Fibroblast of the aortic adventitia (primary cell): ENCODE measurements around the gene PPFIA3. TPM values are rescaled to one million over a fixed set of nuclear protein-coding genes. Genes with fewer than 3 reads are reported as not detected.

Source experiments
- DNase-seq: peaks from one replicate; pipeline ENCODE4 v3.0.0-alpha.2; 2010; ENCODE audit warnings: low read depth
- H3K4me3 ChIP-seq: 2 replicates; pipeline ENCODE4 v1.5.1; 2011; ENCODE audit warnings: low read depth, mild to moderate bottlenecking, control low read depth, low read length, moderate library complexity
- total RNA-seq: library from RNA; depleted of rRNA; stranded (reverse); fragments of >200 nt; gene quantifications from 2 replicates; pipeline ENCODE4 v1.2.3, GENCODE V29; 2012; ENCODE audit warnings: low replicate concordance
- TF ChIP-seq, protein P1 (sequence below): IDR thresholded peaks from 2 replicates; pipeline ENCODE4 v1.5.1; 2011; ENCODE audit warnings: mild to moderate bottlenecking, low read length, control low read depth, inconsistent platforms; ENCODE audit not compliant: insufficient read depth

PPFIA3 gene
- total RNA-seq, 1 donor = 0.99 TPM

DNA sequence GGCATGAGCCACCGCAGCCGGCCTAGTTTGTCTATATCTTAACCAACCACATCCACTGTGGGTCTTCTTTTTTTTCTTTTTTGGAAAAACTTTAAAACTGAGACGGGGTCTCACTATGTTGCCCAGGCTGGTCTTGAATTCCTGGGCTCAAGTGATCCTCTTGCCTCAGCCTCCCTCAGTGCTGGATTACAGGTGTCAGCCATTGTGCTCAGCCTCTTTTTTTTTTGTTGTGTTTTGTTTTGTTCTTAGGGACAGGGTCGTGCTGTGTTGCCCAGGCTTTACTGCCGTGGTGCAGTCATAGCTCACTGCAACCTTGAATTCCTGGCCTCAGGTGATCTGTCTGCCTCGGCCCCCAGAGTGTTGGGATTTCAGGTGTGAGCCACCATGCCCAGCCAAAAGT lies 26.7 kb upstream of the PPFIA3 start:
- TF ChIP-seq, protein P1, sequence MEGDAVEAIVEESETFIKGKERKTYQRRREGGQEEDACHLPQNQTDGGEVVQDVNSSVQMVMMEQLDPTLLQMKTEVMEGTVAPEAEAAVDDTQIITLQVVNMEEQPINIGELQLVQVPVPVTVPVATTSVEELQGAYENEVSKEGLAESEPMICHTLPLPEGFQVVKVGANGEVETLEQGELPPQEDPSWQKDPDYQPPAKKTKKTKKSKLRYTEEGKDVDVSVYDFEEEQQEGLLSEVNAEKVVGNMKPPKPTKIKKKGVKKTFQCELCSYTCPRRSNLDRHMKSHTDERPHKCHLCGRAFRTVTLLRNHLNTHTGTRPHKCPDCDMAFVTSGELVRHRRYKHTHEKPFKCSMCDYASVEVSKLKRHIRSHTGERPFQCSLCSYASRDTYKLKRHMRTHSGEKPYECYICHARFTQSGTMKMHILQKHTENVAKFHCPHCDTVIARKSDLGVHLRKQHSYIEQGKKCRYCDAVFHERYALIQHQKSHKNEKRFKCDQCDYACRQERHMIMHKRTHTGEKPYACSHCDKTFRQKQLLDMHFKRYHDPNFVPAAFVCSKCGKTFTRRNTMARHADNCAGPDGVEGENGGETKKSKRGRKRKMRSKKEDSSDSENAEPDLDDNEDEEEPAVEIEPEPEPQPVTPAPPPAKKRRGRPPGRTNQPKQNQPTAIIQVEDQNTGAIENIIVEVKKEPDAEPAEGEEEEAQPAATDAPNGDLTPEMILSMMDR = no peak
- no peak overlapping the region for H3K4me3 ChIP-seq
- no peak for DNase-seq

DNA sequence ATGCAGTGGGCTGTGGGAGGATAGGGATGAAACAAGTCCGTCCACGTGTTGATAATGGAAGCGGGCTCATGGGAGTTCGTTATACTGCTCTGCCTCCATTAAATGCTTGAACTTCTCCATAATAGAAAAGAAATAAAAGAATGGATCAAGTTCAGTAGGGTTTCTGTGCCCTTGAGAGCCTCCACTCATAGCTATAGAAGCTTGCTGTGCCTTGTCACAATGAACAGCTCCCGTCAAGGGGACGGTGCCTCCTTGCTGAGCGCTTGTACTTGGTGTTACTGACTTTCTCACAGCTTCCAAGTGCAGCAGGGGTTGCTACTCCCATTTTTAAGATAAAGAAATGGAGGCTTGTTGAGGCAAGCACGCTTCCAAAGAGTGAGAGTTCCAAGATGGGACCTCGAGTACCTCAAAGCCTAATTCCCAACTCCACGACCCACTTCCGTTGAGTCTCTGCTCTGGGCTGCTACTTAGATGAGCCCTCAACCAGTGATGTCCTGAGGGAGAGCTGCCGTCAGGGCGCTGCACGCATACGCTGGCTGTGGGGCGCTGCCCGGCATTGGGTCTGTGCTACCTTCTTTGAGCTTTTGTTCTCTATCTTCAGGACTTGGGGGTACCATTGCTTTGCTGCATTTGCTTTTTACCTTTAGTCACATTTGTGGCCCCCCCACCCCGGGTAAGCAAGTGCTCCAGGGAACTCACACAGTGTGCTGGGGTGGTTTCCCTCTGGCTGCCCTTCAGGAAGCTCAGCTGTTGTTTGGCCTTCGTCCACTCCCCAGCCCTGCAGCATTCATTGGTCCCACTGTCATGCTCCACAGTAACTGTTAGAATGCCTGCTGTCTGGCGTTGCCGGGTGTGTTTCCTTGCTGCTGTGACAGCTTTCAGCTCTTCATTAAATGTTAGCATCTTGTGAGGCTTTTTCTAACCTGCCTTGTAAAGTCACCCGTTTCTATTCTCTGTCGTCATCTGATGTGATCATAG lies 24.6 kb upstream of the PPFIA3 start:
- no peak overlapping the region for H3K4me3 ChIP-seq
- TF ChIP-seq, protein P1 = no peak
- DNase-seq = peak; percentile 28

DNA sequence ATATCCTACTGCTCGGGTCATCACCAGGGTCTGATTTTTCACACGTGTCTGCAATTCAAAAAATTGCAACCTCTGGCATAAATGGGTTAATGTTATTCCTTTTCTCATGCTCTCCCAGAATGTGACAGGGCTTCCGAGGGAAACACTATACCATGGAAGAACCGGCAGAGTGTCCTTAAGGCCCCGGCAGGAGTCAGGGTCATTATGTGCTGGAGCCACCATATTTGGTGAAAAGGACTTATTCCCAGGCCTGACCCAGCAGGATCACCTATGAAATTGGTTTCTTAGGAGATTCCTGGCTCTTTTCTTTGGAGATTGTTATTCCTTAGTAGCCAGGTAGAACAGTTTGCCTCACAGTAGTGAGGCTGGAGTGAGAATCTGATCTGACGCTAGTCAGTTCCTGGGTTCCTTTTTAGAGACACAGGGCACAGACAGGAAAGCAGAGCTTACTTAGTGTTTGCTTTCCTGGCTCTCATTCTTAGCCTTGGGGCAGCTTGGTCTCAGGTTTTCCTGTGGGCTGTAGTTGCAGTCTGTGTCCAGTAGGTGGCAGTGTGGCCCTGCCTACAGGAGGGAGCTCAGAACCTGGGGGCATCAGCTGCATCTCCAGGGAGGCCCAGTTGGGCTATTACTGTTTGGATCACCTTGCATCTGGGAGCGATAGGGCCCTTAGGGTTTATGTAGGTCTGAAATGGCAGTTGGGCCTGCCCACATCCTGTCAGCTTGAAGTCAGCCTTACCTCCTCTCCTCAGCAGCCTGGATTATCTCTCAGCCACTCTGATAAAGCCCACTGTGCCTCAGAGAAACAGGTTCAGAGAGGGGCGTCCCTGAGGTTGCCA lies 21.7 kb upstream of the PPFIA3 start:
- TF ChIP-seq, protein P1 = peak; percentile 99
- DNase-seq = peak; percentile 80
- H3K4me3 ChIP-seq = no peak overlapping the region

DNA sequence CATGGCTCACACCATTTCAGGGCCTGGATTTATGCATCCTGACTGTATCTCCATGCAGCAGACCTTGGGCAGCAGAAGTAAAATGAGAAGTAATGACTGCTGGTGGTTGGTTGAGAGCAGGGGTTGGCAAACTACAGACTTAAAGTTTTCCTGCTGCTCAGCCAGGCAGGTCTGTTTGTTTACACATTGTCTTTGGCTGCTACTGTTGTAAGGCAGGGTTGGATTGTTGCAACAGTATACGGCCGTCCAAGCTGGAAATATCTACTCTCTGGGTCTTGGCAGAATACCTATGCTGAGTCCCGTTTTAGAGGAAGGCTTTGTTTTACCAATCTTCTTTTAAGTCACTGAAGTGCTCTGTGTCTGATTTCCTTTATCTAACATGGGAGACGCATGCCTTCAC lies 20.5 kb upstream of the PPFIA3 start:
- TF ChIP-seq, protein P1 = no peak
- H3K4me3 ChIP-seq = no peak overlapping the region
- DNase-seq = no peak

DNA sequence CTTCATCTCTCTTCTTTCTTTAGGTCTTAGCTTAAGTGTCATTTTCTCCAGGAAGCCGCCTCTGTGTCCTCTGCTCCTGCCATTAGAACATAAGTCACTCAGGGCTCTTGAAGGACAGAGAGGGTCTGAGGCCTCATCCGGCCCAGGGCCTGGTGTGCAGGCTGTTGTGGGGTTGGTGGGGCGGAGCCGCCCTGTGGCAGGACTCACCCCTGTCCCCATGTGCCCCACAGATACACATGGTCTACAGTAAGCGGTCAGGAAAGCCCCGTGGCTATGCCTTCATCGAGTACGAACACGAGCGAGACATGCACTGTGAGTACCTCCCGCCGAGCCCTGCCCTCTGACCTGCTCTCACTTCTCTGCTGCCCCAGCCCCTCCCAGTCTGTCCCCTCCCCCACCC lies 18.2 kb upstream of the PPFIA3 start:
- TF ChIP-seq, protein P1 = no peak
- DNase-seq = no peak
- H3K4me3 ChIP-seq = no peak overlapping the region

DNA sequence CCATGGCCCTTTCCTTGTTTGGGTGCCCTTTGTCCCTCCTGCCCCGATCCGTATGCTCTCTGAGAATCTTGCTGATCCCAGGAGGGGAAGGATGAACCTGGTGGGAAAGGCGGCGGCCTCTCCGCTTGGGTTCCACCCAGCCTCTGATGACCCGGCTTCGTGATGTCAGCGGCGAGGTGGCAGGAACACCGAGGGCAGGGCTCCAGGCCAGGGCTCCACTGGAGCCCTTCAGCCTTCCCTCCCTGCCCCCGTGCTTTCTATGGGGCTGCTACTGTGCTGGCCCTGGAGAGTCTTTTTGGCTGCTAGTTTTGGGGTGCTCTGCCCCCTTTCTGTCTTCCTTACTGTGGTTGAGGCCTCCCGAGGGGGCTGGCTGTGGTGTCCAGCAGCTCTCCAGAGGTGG lies 17.0 kb upstream of the PPFIA3 start:
- DNase-seq = no peak
- no peak overlapping the region for H3K4me3 ChIP-seq
- TF ChIP-seq, protein P1 = no peak
